IPS-NIHi7 (cell line): ENCODE results near the gene SRPK2.

Experiments used
- DNase-seq: peaks from one replicate; pipeline ENCODE4 v3.0.0; 2012; ENCODE audit warnings: mixed read lengths; ENCODE audit errors: extremely low spot score

SRPK2 gene

DNA sequence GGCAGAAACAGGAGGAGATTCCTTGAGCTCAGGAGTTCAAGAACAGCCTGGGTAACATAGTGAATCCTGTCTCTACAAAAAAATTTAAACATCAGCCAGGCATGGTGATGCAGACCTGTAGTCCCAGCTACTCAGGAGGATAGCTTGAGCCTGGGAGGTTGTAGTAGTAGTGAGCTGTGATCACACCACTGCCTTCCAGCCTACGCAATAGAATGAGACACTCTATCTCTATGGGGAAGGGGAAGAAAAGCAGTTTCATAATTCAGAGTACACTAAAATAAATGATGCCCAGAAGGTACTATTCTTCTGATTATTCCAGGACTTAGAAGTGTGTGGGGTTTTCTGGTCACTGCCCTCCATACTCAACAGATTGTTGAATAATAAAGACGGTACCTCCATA lies 197.4 kb downstream of the SRPK2 start:
- no peak for DNase-seq

DNA sequence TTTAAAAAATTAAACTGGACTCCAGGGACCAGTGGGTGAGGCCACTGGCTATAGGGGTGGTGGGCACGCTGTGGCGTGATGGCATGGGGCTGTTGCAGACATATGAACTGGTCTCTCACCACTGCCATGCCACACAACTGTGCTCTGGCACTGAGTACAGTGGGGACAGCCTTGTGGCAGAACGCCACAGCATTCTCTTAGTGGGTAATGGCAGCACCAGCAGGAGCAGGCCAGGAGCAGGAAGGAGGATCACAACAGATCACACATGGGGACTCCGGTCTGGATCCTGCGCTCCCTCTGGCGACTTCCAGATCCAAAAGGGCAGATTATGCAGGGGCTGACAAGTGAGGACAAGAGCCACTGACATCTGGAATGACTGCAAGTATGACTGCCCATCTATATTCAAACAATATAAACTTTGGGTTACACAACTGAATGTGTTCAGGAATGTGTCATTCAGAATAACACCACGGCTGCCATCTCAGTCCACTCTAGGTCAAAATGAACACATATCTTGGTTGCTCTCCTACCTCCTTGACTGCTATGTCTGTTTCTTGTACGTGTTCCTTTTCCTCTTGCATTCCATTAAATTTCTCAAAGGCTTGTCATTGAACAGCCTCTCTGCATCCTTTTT lies 198.7 kb downstream of the SRPK2 start:
- DNase-seq: no peak

GRCh38 chr7:105188201-105188600 lies 200.5 kb downstream of the SRPK2 start:
- DNase-seq: no peak

DNA sequence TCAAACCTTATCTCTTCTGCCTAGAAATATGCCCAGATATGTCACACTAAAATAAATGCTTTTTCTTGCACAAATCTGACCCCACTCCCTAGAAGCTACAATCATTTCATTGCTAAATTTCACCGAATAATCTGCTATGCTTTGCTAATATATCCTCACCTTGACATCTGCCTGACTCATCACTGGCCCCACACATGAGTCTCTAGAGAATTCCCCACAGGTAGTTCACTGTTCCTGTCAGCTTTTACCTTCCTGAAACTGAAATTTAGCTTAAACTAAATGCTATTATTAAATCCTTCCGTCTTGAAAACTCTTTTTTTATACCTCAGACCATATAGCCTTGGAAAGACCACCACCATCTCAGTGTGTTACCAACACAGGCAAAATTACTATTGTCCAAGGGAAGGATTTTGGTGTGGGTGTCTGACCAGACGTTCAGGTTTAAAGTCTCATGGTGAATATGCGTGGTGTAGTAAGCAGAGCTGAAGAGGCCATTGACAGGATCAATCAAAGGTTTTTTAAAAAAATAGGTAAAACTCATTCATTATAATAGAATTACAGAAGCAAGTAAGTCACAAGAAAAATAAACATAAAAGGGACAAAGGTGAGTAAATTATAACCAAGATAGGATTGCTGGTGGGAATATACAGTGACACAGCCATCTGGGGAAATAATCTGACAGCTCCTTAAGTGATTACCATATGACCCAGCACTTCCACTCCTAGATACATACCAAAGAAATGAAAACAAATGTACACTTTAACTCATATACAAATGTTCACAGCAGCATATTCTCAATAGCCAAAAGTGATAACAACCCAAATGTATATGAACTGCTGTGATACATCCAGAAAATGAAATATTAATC lies 201.2 kb downstream of the SRPK2 start:
- DNase-seq: no peak

DNA sequence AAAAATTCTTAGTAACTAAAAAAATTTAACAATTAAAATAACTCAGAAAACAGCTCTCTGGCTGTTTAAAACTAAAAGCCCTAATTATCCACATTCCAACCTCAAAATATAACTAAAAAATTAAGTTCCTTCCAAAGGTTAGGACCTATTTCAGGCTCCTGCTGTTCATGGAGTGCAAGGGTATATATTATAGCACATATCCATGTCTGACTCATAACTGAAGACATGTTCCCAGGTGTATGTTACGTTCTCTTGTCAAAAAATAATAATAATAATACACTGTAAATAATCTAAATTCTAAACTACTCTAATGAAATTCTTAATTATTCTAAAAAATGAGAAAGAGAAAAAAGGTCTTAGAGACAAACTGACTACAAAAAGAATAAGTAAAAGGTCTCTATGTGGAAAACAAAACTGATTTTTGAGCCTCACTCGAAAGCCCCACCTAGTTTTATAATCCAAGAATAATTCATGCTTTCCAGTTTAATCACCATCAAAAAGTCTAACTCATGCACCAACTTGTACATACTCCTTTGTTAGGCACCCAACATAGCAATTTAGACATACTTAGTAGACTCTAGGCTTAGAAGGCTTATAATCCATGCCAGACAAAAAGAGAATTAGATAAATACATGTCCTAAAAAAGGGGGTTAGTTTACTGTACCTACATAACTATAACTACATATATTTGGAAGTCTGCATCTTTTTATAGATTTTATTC lies 203.3 kb downstream of the SRPK2 start:
- no peak for DNase-seq

GRCh38 chr7:105180002-105180401 lies 208.7 kb downstream of the SRPK2 start:
- no peak for DNase-seq

DNA sequence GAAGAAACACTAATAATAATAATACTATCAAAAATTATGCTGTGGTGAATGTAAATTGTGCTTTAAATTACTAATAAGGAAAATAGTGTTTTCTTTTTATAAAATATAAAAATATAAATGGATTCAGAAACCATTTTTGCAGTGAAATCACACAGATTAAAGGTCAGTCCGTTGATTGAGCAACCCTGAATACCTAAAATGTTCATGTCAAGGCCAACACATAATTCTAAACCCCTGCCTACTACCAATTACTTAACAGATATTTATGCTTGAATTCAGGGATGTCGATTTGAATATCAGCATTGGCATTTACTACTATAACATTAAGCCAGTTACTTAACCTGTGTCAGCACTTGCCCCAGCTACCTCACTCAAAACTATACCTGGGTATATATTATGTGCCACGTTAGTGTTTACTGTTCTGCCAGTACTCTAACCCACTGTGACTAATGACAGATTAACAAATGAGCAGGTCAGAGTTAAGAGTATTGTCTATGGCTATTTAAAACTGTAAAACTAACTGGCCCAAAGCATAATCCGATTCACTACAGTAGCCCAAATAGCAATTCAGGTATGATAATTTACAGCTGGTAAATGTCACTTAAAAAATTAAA lies 209.7 kb downstream of the SRPK2 start:
- no peak for DNase-seq

GRCh38 chr7:105178177-105178576 lies 210.5 kb downstream of the SRPK2 start:
- DNase-seq: no peak

DNA sequence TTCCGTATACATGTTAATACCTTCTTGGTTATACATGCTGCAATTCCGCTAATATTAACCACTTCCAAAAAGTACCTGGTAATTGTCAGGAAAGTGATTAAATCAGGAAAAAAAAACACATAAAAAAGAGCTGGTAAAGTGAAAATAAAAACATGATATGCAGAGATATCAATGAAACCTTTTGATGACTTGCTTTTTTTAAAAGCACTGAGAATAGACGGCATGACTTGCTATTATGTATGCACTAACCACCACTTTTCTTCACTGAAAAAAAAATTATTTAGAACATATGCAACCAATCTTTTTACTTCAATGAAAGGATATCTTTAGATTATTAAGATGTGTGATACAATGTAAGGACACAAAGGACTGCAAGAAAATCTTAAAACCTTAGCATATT lies 211.7 kb downstream of the SRPK2 start:
- DNase-seq: no peak

DNA sequence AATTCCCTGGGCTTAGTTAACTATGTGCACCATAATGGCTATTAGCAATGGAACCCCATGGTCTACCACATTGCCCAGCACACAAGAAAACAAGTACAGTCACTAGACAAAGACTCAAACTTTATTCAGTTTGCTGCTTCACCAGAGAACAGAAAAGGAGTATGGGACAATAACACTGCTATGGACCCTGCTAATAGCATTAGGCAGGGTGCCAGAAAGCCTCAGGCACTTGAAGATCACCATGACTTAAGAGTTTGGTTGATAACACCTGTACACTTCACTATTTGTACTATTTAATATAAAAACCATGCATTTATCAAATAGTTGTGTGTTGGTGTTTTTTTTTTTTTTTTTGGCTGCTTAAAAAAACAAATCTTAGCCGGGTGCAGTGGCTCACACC lies 215.1 kb downstream of the SRPK2 start:
- DNase-seq: no peak

DNA sequence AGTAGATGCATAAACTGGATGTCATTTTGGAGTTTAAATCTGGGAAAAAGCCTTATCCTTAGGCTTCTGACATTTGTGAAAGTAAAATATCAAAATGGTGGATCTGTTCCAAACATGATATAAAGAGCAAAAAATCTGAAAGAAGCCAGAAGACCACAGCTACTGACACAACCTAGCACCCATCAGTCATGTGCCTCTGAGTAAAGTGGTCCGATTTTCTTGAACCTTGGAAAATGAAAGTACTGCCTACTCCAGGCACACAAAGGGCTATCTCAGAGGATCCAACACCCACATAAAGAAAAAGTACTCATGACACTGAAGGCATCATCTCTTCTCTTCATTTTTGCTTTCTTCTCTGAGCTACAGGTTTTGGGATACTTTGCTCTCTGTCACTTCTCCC lies 224.0 kb downstream of the SRPK2 start:
- no peak for DNase-seq

- no peak for DNase-seq
Observed at GRCh38 chr7:105163718-105164117, 225.0 kb downstream of the SRPK2 start.

GRCh38 chr7:105161366-105161765 lies 227.4 kb downstream of the SRPK2 start:
- no peak for DNase-seq

GRCh38 chr7:105157278-105157677 lies 231.4 kb downstream of the SRPK2 start:
- DNase-seq: no peak

GRCh38 chr7:105156731-105157130 lies 232.0 kb downstream of the SRPK2 start:
- no peak for DNase-seq

- no peak for DNase-seq
Observed at GRCh38 chr7:105154084-105154483, 234.6 kb downstream of the SRPK2 start.

DNA sequence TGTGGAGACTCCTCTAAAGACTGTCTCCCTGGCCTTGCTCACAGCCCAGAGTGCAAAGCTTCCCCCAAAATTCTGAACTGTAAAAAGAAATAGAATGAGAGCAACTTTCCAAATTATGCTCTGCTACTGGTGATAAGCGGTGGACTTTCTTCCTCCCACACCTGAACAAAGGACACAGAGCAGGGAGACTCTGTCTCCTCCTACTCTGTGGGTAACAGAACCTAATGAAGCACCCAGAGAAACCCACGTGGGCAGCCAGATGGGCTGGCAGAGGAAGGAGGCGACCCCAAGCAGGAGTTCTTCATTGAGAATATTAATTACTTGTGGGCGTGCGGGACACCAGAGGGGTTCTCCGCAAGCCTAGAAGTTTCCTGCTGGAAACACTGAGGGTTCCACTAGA lies 235.2 kb downstream of the SRPK2 start:
- no peak for DNase-seq

DNA sequence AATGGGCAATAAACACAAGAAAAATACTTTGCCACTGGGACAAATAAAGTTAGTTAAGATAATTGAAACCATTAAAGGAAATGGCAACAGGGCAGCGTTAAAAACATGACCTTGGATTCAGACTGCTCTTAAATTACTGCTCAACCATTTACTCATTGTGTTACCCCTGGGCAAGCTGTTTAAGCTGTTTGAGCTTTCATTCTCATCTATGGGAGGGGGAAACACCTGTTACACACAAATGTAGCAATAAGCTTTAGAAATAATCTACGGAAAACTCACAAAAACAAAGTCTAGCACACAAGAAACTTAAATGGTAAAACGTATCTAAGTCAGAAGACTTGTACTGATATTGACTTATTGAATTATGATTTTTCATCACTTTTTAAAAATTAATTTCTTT lies 237.6 kb downstream of the SRPK2 start:
- DNase-seq: no peak

DNA sequence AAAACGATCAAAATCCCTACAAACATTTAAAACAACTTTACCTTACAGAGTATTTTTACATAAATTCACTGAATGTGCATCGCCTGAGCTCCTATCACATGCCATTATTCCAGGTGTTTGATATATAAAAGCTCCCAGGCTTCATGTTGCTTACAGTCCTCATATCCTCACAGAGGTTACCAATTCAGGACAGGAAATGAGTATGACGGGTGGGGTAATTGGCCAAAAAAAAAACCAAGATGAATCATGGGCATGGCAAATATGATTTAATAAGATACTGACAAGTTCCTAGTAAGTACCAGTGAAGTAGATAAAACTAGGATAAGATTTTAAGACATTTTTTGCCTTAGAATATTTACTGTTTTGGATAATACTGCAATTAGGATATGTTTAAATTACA lies 238.9 kb downstream of the SRPK2 start:
- DNase-seq: no peak

DNA sequence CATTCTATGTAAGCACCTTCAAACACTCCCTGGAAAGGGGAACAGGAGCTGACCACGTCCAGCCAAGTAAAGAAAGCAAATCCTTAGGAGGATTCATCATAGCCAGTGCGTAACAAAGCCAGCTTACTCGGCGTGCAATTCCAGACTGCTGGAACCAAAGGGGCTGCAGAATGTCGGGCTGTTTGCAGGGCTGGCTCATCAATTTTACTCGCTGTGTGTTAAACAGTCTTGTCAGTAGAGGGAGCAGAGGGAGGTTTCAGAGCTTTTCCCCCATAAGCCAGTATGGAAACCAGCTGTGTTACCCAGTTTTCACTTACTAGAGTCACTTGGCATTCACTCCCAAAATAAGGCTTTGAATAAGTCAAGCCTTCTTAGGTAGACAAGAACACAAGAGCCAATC lies 247.7 kb downstream of the SRPK2 start:
- peak; percentile 71 for DNase-seq

DNA sequence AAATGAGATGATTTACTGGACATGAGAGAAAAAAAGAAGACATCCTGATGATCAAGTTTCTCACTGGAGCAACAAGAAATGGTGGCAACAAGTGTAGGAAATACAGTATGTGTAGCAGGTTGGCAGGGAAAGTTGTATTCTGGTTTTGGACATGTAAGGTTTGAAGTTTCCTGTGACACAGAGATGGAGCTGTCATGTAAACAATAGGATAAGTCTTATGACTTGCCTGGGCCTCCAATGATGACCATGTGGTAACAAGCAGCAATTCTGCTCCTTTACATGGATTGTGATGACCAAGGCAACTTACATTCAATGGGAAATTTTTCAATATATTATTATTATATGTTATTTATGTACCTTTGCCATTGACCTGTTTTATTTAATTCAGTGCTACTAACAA lies 249.3 kb downstream of the SRPK2 start:
- no peak for DNase-seq

- DNase-seq: no peak
Observed at GRCh38 chr7:105137898-105138297, 250.8 kb downstream of the SRPK2 start.
